HG03139 (cell line): ENCODE measurements around the gene RAD51AP2.
"Not testable (repeated sequence)": the region's sequence is repeated elsewhere in the genome, so short reads cannot be mapped to it uniquely, and the experiment has no call there.

ENCODE experiments used
- ATAC-seq: cut with Tn5 transposase; IDR thresholded peaks from one replicate; pipeline ENCODE4 v1.9.1; 2021; ENCODE audit not compliant: unreplicated experiment

The RAD51AP2 gene

DNA sequence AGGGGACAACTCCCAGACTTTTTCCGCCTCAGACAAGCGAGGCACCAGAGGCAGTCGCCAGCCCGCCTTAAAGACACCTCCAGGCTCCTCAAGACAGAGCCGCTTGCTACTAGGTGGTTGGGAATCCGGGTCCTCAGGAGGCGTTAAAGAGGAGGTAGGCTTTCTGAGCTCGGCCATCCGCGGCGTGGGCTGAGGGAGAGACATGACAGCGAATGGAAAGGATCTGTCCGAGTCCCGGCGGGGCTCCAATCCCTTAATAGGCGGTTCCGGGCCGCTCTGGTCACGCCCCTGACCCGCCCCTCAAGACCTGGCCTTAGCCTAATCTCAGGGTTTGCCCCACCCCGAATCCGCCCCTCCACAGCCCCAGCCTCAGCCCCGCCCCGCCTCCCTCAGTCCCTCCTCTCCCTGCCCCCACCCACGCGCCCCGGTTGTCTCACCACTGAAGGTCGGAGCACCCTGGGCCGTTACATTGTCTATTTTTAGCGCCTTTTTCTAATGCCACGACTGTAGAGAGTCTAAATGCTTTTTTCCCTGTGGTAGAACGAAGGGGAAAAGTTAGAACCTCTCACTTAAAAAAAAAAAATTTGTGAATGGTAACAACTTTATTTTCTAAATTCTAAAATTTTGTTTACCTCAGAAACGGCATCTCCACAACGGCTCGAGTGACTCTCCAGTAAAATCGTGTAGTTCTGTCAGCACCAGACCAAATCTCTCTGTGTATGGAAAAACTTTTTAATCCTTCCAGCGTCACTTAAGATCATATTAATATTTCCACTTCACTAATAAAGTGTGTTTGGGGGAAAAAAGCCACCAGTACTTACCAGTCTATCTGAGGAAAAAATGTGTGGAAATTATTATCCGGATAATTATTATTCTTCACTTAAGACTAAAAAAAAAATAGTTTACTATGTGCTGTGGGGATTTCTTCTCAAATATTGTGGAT, at the start of gene RAD51AP2:
TSS of gene RAD51AP2 (minus strand) at position 229 of the 943 bp plus-strand sequence. CDS start at position 204, 25 bp downstream.
- ATAC-seq: peak; percentile 78

DNA sequence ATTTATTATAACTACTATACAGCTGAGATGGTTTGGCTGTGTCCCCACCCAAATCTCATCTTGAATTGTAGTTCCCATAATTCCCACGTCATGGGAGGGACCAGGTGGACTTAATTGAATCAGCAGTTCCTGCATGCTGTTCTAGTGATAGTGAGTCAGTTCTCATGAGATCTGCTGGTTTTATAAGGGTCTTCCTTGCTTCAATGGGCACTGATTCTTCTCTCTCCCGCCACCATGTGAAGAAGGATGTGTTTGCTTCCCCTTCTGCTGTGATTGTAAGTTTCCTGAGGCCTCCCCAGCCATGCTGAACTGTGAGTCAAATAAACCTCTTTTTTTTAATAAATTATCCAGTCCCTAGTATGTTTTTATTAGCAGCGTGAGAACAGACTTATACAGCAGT, 47.5 kb upstream of the RAD51AP2 start:
- ATAC-seq: not testable (repeated sequence)

GRCh38 chr2:17558878-17559277, 40.6 kb upstream of the RAD51AP2 start:
- no peak for ATAC-seq

DNA sequence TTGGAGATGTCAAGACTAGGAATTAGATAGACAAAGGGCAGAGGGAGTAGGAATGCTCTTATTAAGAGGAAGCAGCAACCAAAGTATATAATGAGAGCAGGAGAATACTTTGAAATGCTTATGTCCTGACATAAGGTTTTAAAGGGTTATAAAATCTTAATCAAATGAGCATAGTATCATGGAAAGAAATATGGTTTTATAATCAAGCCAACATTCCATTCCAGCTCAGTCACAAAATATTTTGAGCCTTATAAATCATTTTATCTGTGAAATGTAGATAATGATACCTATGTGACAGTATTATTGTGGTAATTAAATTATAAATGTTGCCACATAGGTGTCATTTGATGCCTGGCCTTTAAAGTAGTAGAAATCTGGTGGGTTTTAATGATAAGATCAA, 39.8 kb upstream of the RAD51AP2 start:
- no peak for ATAC-seq

GRCh38 chr2:17557596-17557995, 39.4 kb upstream of the RAD51AP2 start:
- no peak for ATAC-seq

GRCh38 chr2:17555150-17555549, 36.9 kb upstream of the RAD51AP2 start:
- ATAC-seq: no peak

DNA sequence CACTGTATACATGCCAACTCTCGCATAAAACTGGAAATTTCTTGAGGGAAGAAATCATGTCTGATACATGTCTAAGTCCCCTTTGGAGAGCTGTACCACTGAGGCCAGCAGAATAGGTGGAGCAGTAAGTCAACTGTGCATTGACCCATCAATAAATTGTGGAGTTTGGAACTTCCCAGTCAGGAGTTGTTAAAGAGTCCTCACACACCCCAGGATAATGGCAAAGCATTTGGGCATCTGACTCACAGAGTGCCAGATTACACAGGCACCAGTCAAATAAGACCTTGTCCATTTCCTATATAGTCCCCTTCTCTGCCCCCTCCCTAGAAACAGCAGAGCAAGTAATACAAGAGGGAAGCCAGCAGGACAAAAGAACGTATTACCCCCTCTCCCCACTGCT, 32.7 kb upstream of the RAD51AP2 start:
- no peak for ATAC-seq

GRCh38 chr2:17547737-17548136, 29.5 kb upstream of the RAD51AP2 start:
- no peak for ATAC-seq

- no peak for ATAC-seq
Observed at GRCh38 chr2:17547237-17547636, 29.0 kb upstream of the RAD51AP2 start.

GRCh38 chr2:17545680-17546613, 27.7 kb upstream of the RAD51AP2 start:
- no peak for ATAC-seq

GRCh38 chr2:17544256-17544655, 26.0 kb upstream of the RAD51AP2 start:
- ATAC-seq: no peak

DNA sequence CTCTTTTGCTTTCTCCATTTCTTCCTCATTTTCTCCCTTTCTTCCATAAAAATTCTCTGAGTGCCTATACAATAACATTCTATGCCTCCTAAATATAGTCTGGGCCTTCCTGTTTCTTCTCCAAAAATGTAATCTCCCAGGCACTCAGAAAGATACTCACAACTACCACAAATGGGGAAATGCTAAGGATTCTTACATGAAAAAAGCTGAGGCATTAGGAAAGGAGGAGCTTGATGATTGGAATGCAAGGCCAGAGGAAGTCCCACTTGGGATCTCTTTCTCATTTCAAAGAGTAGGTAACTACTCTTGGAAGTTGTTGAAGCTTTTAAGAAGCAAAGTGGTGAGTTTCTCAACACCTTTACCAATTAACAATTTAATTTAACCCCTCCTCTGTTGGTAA, 25.6 kb upstream of the RAD51AP2 start:
- ATAC-seq: no peak

DNA sequence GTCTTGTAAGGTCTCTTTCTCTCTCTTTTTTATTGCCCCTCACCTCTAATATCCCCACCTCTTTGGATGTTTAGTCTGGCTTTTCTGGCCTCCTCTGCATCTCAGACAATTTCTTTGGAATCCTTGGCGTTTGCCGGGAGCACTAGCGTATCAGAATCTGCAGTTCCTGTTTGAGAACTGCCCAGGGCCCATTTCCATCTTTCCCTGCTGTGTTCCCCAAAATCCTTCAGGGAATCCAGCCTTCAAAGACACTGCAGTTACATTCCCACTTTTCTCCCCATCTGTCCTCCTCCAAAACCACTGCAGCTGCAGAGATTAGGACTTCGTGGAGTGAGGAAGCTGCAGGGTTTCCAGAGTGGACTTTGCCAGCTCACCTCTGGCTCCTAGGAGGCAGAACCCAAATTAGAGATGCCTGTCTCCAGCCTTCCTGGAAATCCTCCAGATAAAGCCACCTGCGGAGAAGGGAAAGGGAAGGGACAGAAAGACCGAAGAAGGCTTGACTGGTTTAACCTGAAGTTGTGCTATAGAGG, 25.0 kb upstream of the RAD51AP2 start:
- no peak for ATAC-seq

GRCh38 chr2:17542471-17542870, 24.2 kb upstream of the RAD51AP2 start:
- no peak for ATAC-seq

GRCh38 chr2:17541531-17541950, 23.3 kb upstream of the RAD51AP2 start:
- no peak for ATAC-seq

DNA sequence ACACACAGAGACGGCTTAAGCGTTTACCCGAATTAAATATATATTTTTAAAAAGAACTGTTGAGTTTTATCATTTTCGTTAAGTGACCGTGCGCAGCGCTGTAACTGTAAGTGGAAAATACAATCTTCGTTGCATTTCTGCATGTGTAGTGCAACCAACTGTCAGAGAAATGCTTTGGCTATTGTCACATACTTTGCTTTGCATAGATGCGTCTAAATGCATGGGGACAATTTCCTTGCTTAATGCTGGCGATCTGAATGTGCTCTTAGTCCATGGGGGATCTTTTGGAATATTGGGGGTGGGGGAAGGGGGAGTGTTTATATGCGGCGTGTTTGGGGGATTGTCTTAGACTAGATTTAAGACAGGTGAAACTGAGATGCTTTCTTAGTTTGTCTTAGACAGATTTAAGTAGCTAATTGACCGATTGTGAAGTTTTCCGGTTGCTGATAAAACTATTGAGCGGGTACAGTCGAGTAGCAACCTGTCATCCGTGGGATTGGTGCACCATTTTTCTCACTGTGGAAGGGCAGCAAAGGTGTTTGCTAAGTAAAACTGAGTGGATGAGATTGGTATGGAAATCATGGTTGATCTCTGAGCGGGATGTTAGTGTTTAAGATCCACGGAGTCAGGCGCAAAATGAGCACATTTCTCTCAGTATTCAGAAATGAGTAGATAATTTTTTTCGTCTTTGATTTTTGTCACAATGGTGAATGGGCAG, 22.7 kb upstream of the RAD51AP2 start:
- ATAC-seq: no peak

DNA sequence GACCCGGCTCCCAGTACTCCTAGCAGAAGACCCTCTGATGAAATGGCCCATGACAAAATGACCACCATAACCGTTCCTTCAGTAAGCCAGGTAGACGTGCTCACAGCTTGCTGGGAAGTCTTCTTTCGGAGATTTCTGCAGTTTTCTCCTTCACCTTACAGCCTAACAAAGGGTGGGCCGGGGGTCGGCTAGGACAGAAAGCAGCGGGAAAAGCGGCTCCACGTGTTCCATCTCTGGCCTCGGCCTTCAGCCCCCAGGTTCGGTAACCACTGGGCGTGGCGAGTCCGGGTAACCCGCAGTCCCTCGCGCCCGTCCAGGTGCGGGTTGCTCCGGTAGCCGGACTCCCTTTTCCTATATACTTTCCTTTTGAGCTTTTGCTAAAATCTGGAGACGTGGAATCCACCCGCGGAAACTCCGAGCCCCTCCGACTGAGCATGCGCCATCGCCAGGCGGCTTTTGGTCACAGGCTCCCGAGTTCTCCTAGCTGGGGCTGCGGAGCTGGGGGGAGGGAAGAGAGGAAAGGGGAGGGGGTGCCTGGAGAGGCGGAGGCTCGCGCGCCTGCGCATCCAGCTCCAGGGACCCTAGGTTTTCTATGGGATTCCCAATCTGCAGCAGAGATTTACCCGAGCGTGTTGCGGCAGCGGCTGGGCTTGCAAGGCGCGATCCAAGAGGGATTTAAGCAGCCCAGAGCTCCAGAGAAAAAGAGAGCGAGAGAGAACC, 22.0 kb upstream of the RAD51AP2 start, which contains the start of gene VSNL1:
TSS of gene VSNL1 (plus strand) at position 604 of the 720 bp plus-strand sequence. CDS start 51,379 bp downstream, outside the sequence.
- ATAC-seq: no peak

GRCh38 chr2:17539611-17540092, 21.4 kb upstream of the RAD51AP2 start:
- ATAC-seq: no peak

DNA sequence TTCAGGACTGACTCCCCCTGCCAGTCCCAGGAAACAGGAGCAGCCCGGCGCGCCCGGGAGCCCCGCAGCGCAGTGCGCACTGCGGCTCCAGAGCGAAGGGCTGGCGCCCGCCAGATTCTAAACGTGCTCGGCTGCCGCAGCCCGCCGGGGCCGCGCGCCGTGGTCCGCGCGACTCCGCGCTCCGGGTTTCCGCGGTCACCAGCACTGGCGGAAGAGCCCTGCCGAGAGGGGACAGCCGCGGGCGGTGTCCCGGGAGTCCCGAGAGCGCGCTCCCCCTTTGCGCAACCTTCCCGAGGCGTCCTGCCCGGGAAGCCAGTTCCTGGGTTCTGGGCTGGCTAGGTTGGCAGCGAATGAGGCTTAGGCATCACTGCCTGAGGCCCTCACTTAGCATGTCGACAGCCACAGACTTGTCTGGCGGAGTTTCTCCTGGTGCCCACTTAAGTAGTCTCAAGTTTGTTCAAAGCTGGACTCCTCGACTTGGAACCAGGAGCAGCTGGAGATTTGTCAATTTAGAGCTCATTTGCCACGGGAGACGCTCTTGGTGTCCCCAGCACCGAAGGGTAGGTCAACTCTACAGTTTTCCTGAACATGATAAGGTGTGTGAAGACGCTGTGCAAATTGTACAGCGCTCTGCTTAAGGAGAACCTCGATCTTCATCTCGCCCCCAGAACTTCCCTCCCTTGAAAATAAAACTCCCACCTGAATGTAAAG, 20.8 kb upstream of the RAD51AP2 start:
- ATAC-seq: peak; percentile 54
